GM19463 (cell line): ENCODE data around the gene CHODL.

Source experiments
- ATAC-seq: cut with Tn5 transposase; IDR thresholded peaks from one replicate; pipeline ENCODE4 v1.9.1; 2021; ENCODE audit warnings: mild to moderate bottlenecking, moderate library complexity; ENCODE audit not compliant: unreplicated experiment

CHODL gene

DNA sequence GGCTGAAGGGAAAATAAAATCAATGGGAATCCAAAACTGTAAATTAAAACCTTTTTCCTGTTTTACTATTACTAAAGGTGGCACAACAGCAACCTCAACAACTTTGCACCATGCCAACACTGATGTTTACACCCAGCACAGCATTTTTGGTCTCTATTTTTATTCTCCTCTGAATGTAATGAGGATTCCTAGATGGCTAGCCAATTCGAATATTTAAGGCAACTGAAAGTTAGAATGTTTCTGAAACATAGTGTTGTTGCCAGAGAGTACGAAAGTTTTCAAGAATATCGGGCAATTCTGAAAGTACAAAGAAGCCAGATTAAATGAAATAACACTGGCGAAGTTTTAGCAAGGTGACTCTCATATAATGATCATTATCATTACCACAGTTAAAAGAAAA lies 40.7 kb downstream of the CHODL start:
- ATAC-seq: no peak

DNA sequence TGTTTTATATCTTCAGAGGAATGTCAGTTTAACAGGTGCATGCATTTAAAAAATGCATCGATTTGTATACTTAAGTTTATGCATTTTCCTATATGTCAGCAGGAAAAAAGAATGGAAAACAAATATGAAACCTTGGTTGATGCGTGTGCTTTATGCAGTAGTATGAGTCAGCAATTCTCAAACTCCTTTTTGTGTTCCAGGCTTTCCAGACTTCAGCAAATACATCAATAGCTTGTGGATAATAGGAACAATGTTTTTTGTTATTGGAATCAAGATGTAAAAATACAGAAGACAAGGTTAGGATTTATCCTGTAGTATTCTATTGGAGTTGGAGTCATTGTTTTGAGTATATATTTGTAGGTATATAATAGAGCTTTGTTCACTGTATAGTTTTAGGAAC lies 45.2 kb downstream of the CHODL start:
- ATAC-seq: no peak

- ATAC-seq: no peak
These were observed 49.5 kb downstream of the CHODL start for GRCh38 chr21:18294100-18294499.

- no peak for ATAC-seq
These were observed 53.6 kb downstream of the CHODL start for GRCh38 chr21:18298228-18298627.
